ENCODE results near the gene IRX6.

DNA sequence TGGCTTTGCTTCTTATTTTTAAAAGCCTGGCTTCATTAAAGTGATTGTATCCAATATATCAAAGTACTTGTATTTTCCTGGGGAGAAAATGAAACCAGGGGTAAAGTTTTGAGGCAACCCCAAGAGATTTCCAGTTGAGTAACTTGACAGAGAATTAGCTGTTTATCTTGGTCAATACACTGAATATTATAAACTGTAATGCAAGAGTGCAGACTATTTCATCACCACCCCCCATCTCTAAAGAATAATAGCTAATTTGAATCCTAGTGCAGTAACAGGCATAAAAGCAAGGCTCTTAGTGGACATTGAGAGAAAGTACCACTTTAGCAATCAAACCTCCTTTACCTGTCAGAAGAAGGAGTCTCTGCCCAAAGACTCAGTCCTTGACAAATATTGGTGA, 27.0 kb downstream of the IRX6 start:
- TF ChIP-seq, protein P1, sequence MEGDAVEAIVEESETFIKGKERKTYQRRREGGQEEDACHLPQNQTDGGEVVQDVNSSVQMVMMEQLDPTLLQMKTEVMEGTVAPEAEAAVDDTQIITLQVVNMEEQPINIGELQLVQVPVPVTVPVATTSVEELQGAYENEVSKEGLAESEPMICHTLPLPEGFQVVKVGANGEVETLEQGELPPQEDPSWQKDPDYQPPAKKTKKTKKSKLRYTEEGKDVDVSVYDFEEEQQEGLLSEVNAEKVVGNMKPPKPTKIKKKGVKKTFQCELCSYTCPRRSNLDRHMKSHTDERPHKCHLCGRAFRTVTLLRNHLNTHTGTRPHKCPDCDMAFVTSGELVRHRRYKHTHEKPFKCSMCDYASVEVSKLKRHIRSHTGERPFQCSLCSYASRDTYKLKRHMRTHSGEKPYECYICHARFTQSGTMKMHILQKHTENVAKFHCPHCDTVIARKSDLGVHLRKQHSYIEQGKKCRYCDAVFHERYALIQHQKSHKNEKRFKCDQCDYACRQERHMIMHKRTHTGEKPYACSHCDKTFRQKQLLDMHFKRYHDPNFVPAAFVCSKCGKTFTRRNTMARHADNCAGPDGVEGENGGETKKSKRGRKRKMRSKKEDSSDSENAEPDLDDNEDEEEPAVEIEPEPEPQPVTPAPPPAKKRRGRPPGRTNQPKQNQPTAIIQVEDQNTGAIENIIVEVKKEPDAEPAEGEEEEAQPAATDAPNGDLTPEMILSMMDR (conservative IDR thresholded peaks at IDR 0.05): no peak
- TF ChIP-seq EZH2 (IDR thresholded peaks at IDR 0.05; ENCODE audit: low read depth): no peak

Measured in PC-9 (cell line).